K562 (cell line): ENCODE results near the gene NIM1K. TPM values are rescaled to one million over a fixed set of nuclear protein-coding genes. Genes with fewer than 3 reads are reported as not detected.

Source experiments
- ATAC-seq: fragments of 200-7000 bp; cut with Tn5 transposase; 3 replicates; pipeline ENCODE4 v1.9.1; 2020; ENCODE audit warnings: moderate library complexity
- BruUV-seq: library from RNA; stranded (reverse); fragments of 400-500 nt; replicated peaks from 2 replicates; lab custom pipeline; 2021; lab: Mats Ljungman, UMichigan
- CTCF ChIA-PET: fragments of 300-600 bp; formaldehyde crosslinking; extraction: SDS; loops from one replicate; lab custom pipeline; 2021; ENCODE audit warnings: low intra/inter-chr PET ratio; lab: Yijun Ruan, JAX
- POLR2A ChIA-PET: fragments of 300-600, 350-650 bp; sonication (Branson Sonifier 250); formaldehyde crosslinking; extraction: SDS; loops from one replicate; lab custom pipeline; 2021; ENCODE audit warnings: antibody characterized with exemption, inconsistent platforms; lab: Yijun Ruan, JAX
- DNase-seq, 4 experiments: peaks; one replicate each; pipeline versions ENCODE4 v3.0.0 to v3.0.0-alpha.2; 2011 to 2018; ENCODE audit warnings: low spot score in 3 of 4, mixed read lengths in 3 of 4; ENCODE audit errors: extremely low read depth in 1 of 4
- FAIRE-seq: peaks from 2 replicates; lab custom pipeline; 2011; peaks lifted over from hg19 to GRCh38; lab: Jason Lieb, UNC
- H2AFZ ChIP-seq: 2 replicates; pipeline ENCODE4 v1.6.0; 2011; ENCODE audit warnings: low read depth, low read length, control low read depth, inconsistent platforms
- H3K27ac ChIP-seq: fragments of 200-600 bp; 3 replicates; pipeline ENCODE4 v1.8.0; 2011; ENCODE audit warnings: low read depth, mild to moderate bottlenecking, control low read depth, inconsistent platforms, low read length, moderate library complexity, mixed read lengths; ENCODE audit errors: extremely low read depth
- H3K27me3 ChIP-seq, 2 experiments: fragments of 300-600 bp in 1 of 2; 2 replicates in 1 of 2; 3 replicates in 1 of 2; pipeline versions ENCODE4 v1.6.0 to v1.8.0; 2011; ENCODE audit warnings: inconsistent platforms in 2 of 2, low read length in 2 of 2, mild to moderate bottlenecking in 1 of 2, mixed read lengths in 1 of 2, moderate library complexity in 1 of 2; ENCODE audit not compliant: control insufficient read depth in 2 of 2, insufficient read depth in 2 of 2
- H3K36me3 ChIP-seq: fragments of 300-600 bp; 3 replicates; pipeline ENCODE4 v1.8.0; 2011; ENCODE audit warnings: mild to moderate bottlenecking, low read length, inconsistent platforms; ENCODE audit not compliant: control insufficient read depth, insufficient read depth
- H3K4me1 ChIP-seq, 2 experiments: fragments of 200-600 bp in 1 of 2; replicated peaks in 1 of 2; 2 replicates in 1 of 2; 3 replicates in 1 of 2; pipeline versions ENCODE4 v1.5.1 to v1.8.0; 2011; ENCODE audit warnings: inconsistent platforms in 2 of 2, low read length in 2 of 2, mild to moderate bottlenecking in 1 of 2, mixed read lengths in 1 of 2, moderate library complexity in 1 of 2; ENCODE audit not compliant: control insufficient read depth in 2 of 2, insufficient read depth in 2 of 2
- H3K4me2 ChIP-seq: 2 replicates; pipeline ENCODE4 v1.6.1; 2011; ENCODE audit warnings: low read length, control low read depth, inconsistent platforms, mixed read lengths; ENCODE audit not compliant: insufficient read depth
- H3K4me3 ChIP-seq: fragments of 200-600 bp; sonication (generic), shearing (Covaris generic); 2 replicates; pipeline ENCODE4 v1.5.1; 2016; ENCODE audit warnings: control low read depth, inconsistent platforms
- H3K79me2 ChIP-seq: fragments of 200-600 bp; 3 replicates; pipeline ENCODE4 v1.8.0; 2011; ENCODE audit warnings: low read length, inconsistent platforms; ENCODE audit not compliant: control insufficient read depth, insufficient read depth
- H3K9ac ChIP-seq, 2 experiments: 2 replicates each; pipeline versions ENCODE4 v1.6.0 to v1.6.1; 2011; ENCODE audit warnings: low read depth in 2 of 2, low read length in 2 of 2, control low read depth in 1 of 2, inconsistent platforms in 1 of 2, mild to moderate bottlenecking in 1 of 2, mixed read lengths in 1 of 2; ENCODE audit not compliant: insufficient read depth in 1 of 2
- H3K9me1 ChIP-seq: one replicate; pipeline ENCODE4 v1.6.0; 2011; ENCODE audit warnings: inconsistent platforms, mild to moderate bottlenecking, low read length, moderate library complexity; ENCODE audit not compliant: control insufficient read depth, insufficient read depth
- H3K9me3 ChIP-seq: replicated peaks from 2 replicates; pipeline ENCODE4 v1.5.1; 2011; ENCODE audit warnings: low read depth, low read length, inconsistent platforms; ENCODE audit not compliant: control insufficient read depth, insufficient read depth
- H4K20me1 ChIP-seq: replicated peaks from 2 replicates; pipeline ENCODE4 v1.6.1; 2011; ENCODE audit warnings: low read length, inconsistent platforms, mixed read lengths; ENCODE audit not compliant: control insufficient read depth, insufficient read depth
- EZH2 ChIP-seq: IDR thresholded peaks from 2 replicates; pipeline ENCODE4 v1.6.1; 2012; ENCODE audit warnings: low read depth, mild to moderate bottlenecking, inconsistent platforms, low read length, borderline replicate concordance
- FOXK2 ChIP-seq, 2 experiments: fragments of 450-650 bp; IDR thresholded peaks in 1 of 2; conservative IDR thresholded peaks in 1 of 2; 2 replicates each; pipeline ENCODE4 v1.6.1; 2016; ENCODE audit warnings: low read depth in 2 of 2, mild to moderate bottlenecking in 1 of 2
- KLF1 ChIP-seq: fragments of 450-650 bp; IDR thresholded peaks from 2 replicates; pipeline ENCODE4 v1.6.1; 2016; ENCODE audit warnings: missing genetic modification characterization, missing compliant biosample characterization
- PKNOX1 ChIP-seq: fragments of 450-650 bp; IDR thresholded peaks from 2 replicates; pipeline ENCODE4 v1.6.1; 2016
- POLR2AphosphoS2 ChIP-seq: IDR thresholded peaks from 2 replicates; pipeline ENCODE4 v1.6.1; 2012; ENCODE audit warnings: low read length, improper control_type of control experiment
- TAF7 ChIP-seq: fragments of 450-650 bp; IDR thresholded peaks from 2 replicates; pipeline ENCODE4 v1.6.1; 2016; ENCODE audit warnings: missing genetic modification characterization, missing compliant biosample characterization
- TARDBP ChIP-seq: fragments of 450-650 bp; IDR thresholded peaks from 2 replicates; pipeline ENCODE4 v1.6.1; 2016
- U2AF2 ChIP-seq: fragments of 200-400 bp; formaldehyde crosslinking; optimal IDR thresholded peaks from 2 replicates; pipeline ENCODE3; 2017; ENCODE audit warnings: low read depth, mild to moderate bottlenecking, low read length
- WGBS: fragments of 100-300 bp; shearing (Covaris generic); methylation state at CpG from one replicate; pipeline ENCODE4 v1.1.6; 2016; ENCODE audit warnings: low coverage, mixed read lengths; ENCODE audit not compliant: insufficient coverage; ENCODE audit errors: missing lambda C conversion rate; 5-methylcytosine and 5-hydroxymethylcytosine counted together
- in situ Hi-C: fragments of 300-500 bp; cut with MboI; formaldehyde crosslinking; loops from 4 replicates; pipeline ENCODE4 v1.15.0; 2018; ENCODE audit warnings: inconsistent platforms, mixed read lengths
- intact Hi-C: fragments of 100-400 bp; cut with micrococcal nuclease; formaldehyde crosslinking; loops from 2 replicates; pipeline ENCODE4 v1.14.2; 2022
- polyA plus RNA-seq, 8 experiments: library from polyadenylated mRNA; depleted of rRNA in 4 of 8; stranded (reverse) in 5 of 8; unstranded in 3 of 8; fragments of >200 nt; fragmentation: Nextera tagmentation in 2 of 8; fragmentation: Illumina TruSeq in 1 of 8; extraction: Ambion mirVana in 2 of 8; extraction: Trizol in 1 of 8; gene quantifications; 2 replicates each; pipeline versions ENCODE4 v1.2.1 to v1.2.3, GENCODE V29; 2011 to 2014; ENCODE audit warnings: inconsistent platforms in 1 of 8, missing spikeins in 1 of 8
- total RNA-seq, 7 experiments: library from RNA; depleted of rRNA in 6 of 7; stranded (reverse); fragments of >200 nt in 6 of 7; fragmentation: Illumina TruSeq in 2 of 7; extraction: Trizol in 2 of 7; gene quantifications; 2 replicates each; pipeline versions ENCODE4 v1.2.1 to v1.2.3, GENCODE V29; 2011 to 2021; ENCODE audit warnings: low replicate concordance in 1 of 7
- TF ChIP-seq, protein P1 (sequence below), 2 experiments: fragments of 450-650 bp in 1 of 2; sonication (generic) in 1 of 2; formaldehyde crosslinking in 1 of 2; IDR thresholded peaks in 1 of 2; conservative IDR thresholded peaks in 1 of 2; 2 replicates each; pipeline versions ENCODE4 v1.6.1 to v1.8.1; 2016 to 2023; ENCODE audit warnings: mild to moderate bottlenecking in 2 of 2, moderate library complexity in 2 of 2, inconsistent platforms in 1 of 2, missing genetic modification reagents in 1 of 2
- TF ChIP-seq, protein P2 (sequence below): sonication (generic); formaldehyde crosslinking; IDR thresholded peaks from 2 replicates; pipeline ENCODE4 v1.4.0; 2020; ENCODE audit warnings: mild to moderate bottlenecking, missing genetic modification reagents

Gene NIM1K
- total and polyA plus RNA-seq, 9 of the 15 experiments (the other 6 are each of a cell fraction or from before 2014, with no cell fraction given), result 0.03 to 0.34 (median 0.08) TPM; not detected in 3

GRCh38 chr5:43300112-43300511, 108.1 kb downstream of the NIM1K start:
- no peak for DNase-seq
- no peak for FAIRE-seq
- Histone ChIP-seq H3K9me3 (no peaks in the 10 kb centered on the region), H3K79me2 (peaks cover 55% of the 10 kb centered on the region)
- no peak for TF ChIP-seq KLF1 (tag)
- TF ChIP-seq, protein P1, sequence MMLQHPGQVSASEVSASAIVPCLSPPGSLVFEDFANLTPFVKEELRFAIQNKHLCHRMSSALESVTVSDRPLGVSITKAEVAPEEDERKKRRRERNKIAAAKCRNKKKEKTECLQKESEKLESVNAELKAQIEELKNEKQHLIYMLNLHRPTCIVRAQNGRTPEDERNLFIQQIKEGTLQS (IDR thresholded peaks at IDR 0.05), result 0 out of 2 replicates have a peak, but pooled peaks have one; percentile 9
- TF ChIP-seq, protein P1 (CRISPR knock-in tag; conservative IDR thresholded peaks at IDR 0.05), result no peak
- TF ChIP-seq, all 486 proteins: peak for 1
- no peak for ATAC-seq
- intact Hi-C loops, result loop anchor here (10.0 kb wide), 1 partner anchor 305 kb away; the partner anchor contains the start of gene NNT
- Histone ChIP-seq H3K9me1 (no peaks in the 10 kb centered on the region), H3K4me1 (peaks cover 9 to 34% of the 10 kb centered on the region in 2 experiments), H4K20me1 (peaks cover 14% of the 10 kb centered on the region), H3K4me3 (no peak overlapping the region), H3K4me2 (no peak overlapping the region), H2AFZ (no peak overlapping the region), H3K9ac (no peak overlapping the region), H3K27me3 (no peaks in the 10 kb centered on the region), H3K27ac (no peak overlapping the region), H3K36me3 (peaks cover 95% of the 10 kb centered on the region)
- WGBS, result 100% methylated on average over 1 of the region's 1 CpG
- CTCF ChIA-PET, result no interaction called here
- no TSS peak for BruUV-seq
- POLR2A ChIA-PET, result interaction anchor here (1.4 to 1.7 kb wide), 2 partner anchors 13 to 184 kb away, joined by 4 to 9 read pairs; partner anchors contain the start of genes HMGCS1 and TMEM267
- in situ Hi-C loops, result no loop called here

- Histone ChIP-seq H4K20me1 (peaks cover 21% of the 10 kb centered on the region), H3K27ac (peak overlapping the region; percentile 53; the same call in 2 of the 3 replicates), H3K9me3 (no peaks in the 10 kb centered on the region), H3K9ac (peak overlapping the region in 1 of 2 experiments; percentile 15; a peak in 2 of 4 replicates), H2AFZ (peak overlapping the region; percentile 47), H3K36me3 (peaks cover 91% of the 10 kb centered on the region), H3K4me2 (peak overlapping the region; percentile 47; the same call in 1 of the 2 replicates), H3K9me1 (no peaks in the 10 kb centered on the region), H3K4me1 (peaks cover 9 to 38% of the 10 kb centered on the region in 2 experiments), H3K79me2 (peaks cover 69% of the 10 kb centered on the region), H3K4me3 (no peak overlapping the region), H3K27me3 (no peaks in the 10 kb centered on the region)
- no TSS peak for BruUV-seq
- DNase-seq, result peak in 2 of 4 experiments; percentile 54 to 73
- POLR2A ChIA-PET, result interaction anchor here (1.0 to 2.5 kb wide), 2 partner anchors 11 to 13 kb away, joined by 4 to 14 read pairs; partner anchors contain the start of gene HMGCS1
- FAIRE-seq, result peak; percentile 81
- 10% methylated on average over 3 of the region's 3 CpGs for WGBS
- CTCF ChIA-PET, result no interaction called here
- intact Hi-C loops, result loop anchor here (10.0 kb wide), 1 partner anchor 303 kb away; the partner anchor contains the start of gene NNT
- in situ Hi-C loops, result no loop called here
- ATAC-seq, result peak; percentile 78
- TF ChIP-seq, protein P2, sequence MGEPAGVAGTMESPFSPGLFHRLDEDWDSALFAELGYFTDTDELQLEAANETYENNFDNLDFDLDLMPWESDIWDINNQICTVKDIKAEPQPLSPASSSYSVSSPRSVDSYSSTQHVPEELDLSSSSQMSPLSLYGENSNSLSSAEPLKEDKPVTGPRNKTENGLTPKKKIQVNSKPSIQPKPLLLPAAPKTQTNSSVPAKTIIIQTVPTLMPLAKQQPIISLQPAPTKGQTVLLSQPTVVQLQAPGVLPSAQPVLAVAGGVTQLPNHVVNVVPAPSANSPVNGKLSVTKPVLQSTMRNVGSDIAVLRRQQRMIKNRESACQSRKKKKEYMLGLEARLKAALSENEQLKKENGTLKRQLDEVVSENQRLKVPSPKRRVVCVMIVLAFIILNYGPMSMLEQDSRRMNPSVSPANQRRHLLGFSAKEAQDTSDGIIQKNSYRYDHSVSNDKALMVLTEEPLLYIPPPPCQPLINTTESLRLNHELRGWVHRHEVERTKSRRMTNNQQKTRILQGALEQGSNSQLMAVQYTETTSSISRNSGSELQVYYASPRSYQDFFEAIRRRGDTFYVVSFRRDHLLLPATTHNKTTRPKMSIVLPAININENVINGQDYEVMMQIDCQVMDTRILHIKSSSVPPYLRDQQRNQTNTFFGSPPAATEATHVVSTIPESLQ, result no peak
- TF ChIP-seq FOXK2 (conservative IDR thresholded peaks at IDR 0.05 in 1 of 2, IDR thresholded peaks at IDR 0.05 in 1 of 2; ENCODE audit: low read depth in 2 of 2), result peak; percentile 74 to 77
- peak; percentile 18; the same call in 1 of the 2 replicates for TF ChIP-seq POLR2AphosphoS2
- peak; percentile 41; the same call in 1 of the 2 replicates for TF ChIP-seq PKNOX1
- no peak for TF ChIP-seq TARDBP
- TF ChIP-seq TAF7 (tag), result no peak
- no peak for TF ChIP-seq EZH2
- no peak for TF ChIP-seq U2AF2
These were observed 109.6 kb downstream of the NIM1K start for GRCh38 chr5:43301653-43302091.
